Measurements from ENCODE around the gene RNF213. TPM values are rescaled to one million over a fixed set of nuclear protein-coding genes. Genes with fewer than 3 reads are reported as not detected.

RNF213 gene
- total RNA-seq, 1 experiment from 2014 or later: 44.5 TPM

GRCh38 chr17:80429356-80430275, 169.0 kb downstream of the RNF213 start:
- Histone ChIP-seq H3K27ac (ENCODE audit: low read depth, low read length) (no peak overlapping the region), H3K36me3 (ENCODE audit: control insufficient read depth in 1 of 2, insufficient read depth in 2 of 2, low read length in 2 of 2) (no peaks in the 10 kb centered on the region), H3K4me2 (ENCODE audit: low read length) (no peak overlapping the region), H2AFZ (ENCODE audit: low read depth, low read length, poor library complexity, severe bottlenecking) (no peak overlapping the region), H3K4me3 (replicated peaks in 1 of 2; ENCODE audit: low read depth in 1 of 2, low read length in 2 of 2) (no peak overlapping the region), H3K9me2 (ENCODE audit: insufficient read depth) (no peaks in the 10 kb centered on the region), H3K27me3 (ENCODE audit: insufficient read depth, low read length) (no peaks in the 10 kb centered on the region), H3K4me1 (ENCODE audit: control insufficient read depth in 1 of 2, insufficient read depth in 2 of 2, low read length in 2 of 2) (no peaks in the 10 kb centered on the region), H3K9me3 (ENCODE audit: control insufficient read depth in 1 of 2, insufficient read depth in 1 of 2, low read depth in 1 of 2, low read length in 2 of 2) (no peaks in the 10 kb centered on the region), H4K20me1 (ENCODE audit: insufficient read depth) (no peaks in the 10 kb centered on the region), H3K79me2 (ENCODE audit: insufficient read depth, low read length) (no peaks in the 10 kb centered on the region), H3K9ac (ENCODE audit: low read length) (no peak overlapping the region)
- intact Hi-C loops (cut with micrococcal nuclease): no loop called here
- TF ChIP-seq POLR2A (IDR thresholded peaks at IDR 0.05; ENCODE audit: borderline replicate concordance, extremely low read depth, insufficient read depth, insufficient read length): no peak
- TF ChIP-seq YY1 (IDR thresholded peaks at IDR 0.05; ENCODE audit: extremely low read depth, insufficient replicate concordance, low read depth, low read length): no peak
- TF ChIP-seq EGR1 (IDR thresholded peaks at IDR 0.05; ENCODE audit: low read depth): no peak
- no peak for TF ChIP-seq CEBPB (IDR thresholded peaks at IDR 0.05; ENCODE audit: low read depth)
- no peak for TF ChIP-seq CTCF (IDR thresholded peaks at IDR 0.05 in 2 of 3, conservative IDR thresholded peaks at IDR 0.05 in 1 of 3; ENCODE audit: borderline replicate concordance in 1 of 3, insufficient read depth in 1 of 3, low read depth in 2 of 3, low read length in 2 of 3)
- TF ChIP-seq POLR2AphosphoS5 (IDR thresholded peaks at IDR 0.05; ENCODE audit: low read depth, low read length): no peak
- TF ChIP-seq EZH2 (IDR thresholded peaks at IDR 0.05): no peak
- no peak for TF ChIP-seq SRF (IDR thresholded peaks at IDR 0.05; ENCODE audit: low read depth)
- TF ChIP-seq, protein P1, sequence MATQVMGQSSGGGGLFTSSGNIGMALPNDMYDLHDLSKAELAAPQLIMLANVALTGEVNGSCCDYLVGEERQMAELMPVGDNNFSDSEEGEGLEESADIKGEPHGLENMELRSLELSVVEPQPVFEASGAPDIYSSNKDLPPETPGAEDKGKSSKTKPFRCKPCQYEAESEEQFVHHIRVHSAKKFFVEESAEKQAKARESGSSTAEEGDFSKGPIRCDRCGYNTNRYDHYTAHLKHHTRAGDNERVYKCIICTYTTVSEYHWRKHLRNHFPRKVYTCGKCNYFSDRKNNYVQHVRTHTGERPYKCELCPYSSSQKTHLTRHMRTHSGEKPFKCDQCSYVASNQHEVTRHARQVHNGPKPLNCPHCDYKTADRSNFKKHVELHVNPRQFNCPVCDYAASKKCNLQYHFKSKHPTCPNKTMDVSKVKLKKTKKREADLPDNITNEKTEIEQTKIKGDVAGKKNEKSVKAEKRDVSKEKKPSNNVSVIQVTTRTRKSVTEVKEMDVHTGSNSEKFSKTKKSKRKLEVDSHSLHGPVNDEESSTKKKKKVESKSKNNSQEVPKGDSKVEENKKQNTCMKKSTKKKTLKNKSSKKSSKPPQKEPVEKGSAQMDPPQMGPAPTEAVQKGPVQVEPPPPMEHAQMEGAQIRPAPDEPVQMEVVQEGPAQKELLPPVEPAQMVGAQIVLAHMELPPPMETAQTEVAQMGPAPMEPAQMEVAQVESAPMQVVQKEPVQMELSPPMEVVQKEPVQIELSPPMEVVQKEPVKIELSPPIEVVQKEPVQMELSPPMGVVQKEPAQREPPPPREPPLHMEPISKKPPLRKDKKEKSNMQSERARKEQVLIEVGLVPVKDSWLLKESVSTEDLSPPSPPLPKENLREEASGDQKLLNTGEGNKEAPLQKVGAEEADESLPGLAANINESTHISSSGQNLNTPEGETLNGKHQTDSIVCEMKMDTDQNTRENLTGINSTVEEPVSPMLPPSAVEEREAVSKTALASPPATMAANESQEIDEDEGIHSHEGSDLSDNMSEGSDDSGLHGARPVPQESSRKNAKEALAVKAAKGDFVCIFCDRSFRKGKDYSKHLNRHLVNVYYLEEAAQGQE (IDR thresholded peaks at IDR 0.05; ENCODE audit: low read depth): no peak
- no peak for TF ChIP-seq TCF7L2 (IDR thresholded peaks at IDR 0.05; ENCODE audit: borderline replicate concordance, extremely low read depth, insufficient read depth, insufficient read length)
- no peak for TF ChIP-seq JUND (IDR thresholded peaks at IDR 0.05)
- no peak for TF ChIP-seq ZFX (IDR thresholded peaks at IDR 0.05)
- no peak for TF ChIP-seq RAD21 (IDR thresholded peaks at IDR 0.05; ENCODE audit: low read depth)
- TF ChIP-seq, protein P2, sequence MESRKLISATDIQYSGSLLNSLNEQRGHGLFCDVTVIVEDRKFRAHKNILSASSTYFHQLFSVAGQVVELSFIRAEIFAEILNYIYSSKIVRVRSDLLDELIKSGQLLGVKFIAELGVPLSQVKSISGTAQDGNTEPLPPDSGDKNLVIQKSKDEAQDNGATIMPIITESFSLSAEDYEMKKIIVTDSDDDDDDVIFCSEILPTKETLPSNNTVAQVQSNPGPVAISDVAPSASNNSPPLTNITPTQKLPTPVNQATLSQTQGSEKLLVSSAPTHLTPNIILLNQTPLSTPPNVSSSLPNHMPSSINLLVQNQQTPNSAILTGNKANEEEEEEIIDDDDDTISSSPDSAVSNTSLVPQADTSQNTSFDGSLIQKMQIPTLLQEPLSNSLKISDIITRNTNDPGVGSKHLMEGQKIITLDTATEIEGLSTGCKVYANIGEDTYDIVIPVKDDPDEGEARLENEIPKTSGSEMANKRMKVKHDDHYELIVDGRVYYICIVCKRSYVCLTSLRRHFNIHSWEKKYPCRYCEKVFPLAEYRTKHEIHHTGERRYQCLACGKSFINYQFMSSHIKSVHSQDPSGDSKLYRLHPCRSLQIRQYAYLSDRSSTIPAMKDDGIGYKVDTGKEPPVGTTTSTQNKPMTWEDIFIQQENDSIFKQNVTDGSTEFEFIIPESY (IDR thresholded peaks at IDR 0.05; ENCODE audit: extremely low read depth, insufficient replicate concordance, low read length): no peak
- TF ChIP-seq, protein P3, sequence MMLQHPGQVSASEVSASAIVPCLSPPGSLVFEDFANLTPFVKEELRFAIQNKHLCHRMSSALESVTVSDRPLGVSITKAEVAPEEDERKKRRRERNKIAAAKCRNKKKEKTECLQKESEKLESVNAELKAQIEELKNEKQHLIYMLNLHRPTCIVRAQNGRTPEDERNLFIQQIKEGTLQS (IDR thresholded peaks at IDR 0.05): no peak
- no peak for TF ChIP-seq ELF1 (IDR thresholded peaks at IDR 0.05; ENCODE audit: borderline replicate concordance, low read depth)
- no peak for TF ChIP-seq CBX3 (IDR thresholded peaks at IDR 0.05; ENCODE audit: low read depth)
- no peak for TF ChIP-seq SP1 (IDR thresholded peaks at IDR 0.05; ENCODE audit: low read depth)
- TF ChIP-seq ZNF274 (IDR thresholded peaks at IDR 0.05; ENCODE audit: low read depth, low read length): no peak
- TF ChIP-seq SIN3A (IDR thresholded peaks at IDR 0.05; ENCODE audit: low read depth): no peak
- no TSS peak for BruUV-seq (replicated peaks)
- ChIA-PET RAD21 (ENCODE audit: low non-redundant PET in 1 of 2, low total read pairs in 2 of 2, uncharacterized antibody in 2 of 2, unreplicated experiment in 2 of 2) (no interaction called here), POLR2A (no interaction called here), CTCF (no interaction called here)
- no peak for DNase-seq (ENCODE audit: low read depth, low spot score)
- no peak for ATAC-seq
